ENCODE measurements around the gene TNS3.

Gene TNS3

DNA sequence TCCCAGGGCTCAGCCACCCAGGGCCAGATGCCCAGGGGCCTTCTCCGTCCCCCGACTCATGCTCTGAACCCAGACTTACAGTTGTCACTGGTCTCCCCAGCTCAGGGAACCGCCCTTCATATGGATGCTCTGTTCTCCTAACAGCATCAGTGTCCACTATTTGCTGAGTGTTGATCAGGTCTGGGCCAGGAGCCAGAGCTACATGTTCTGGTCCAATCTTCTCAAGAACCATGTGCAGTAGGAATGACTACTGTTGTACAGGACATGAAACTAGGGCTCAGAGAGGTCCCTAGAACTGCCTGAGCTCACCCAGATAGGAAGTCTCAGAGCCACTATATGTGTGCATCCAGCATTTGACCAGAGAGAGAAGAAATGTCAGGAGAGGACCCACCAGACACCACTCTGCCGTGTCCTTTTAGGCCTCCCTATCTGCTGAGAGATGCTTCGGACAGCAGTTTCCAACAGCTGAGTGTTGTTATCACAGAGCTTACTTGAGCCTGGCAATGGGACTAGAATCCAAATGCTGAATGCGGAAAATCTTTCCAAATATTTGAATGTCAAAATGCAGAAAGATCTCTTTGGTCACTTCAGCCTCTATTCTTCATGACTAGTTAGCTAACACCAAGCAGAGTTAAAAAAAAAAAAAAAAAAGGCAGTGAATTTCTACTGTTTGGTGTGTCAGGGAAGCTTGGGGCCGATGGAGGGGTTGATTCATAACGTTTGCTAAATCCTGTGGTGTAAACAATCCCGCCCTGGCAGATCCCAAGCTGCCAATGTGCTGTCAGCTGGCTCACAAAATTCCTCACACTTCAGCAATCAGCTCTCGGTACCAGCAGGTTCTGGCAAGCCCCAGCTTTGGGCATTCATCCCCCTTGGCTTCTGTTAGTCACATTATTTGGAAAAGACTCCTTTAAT is 246.1 kb downstream of the TNS3 start:
- Mint-ChIP-seq H3K27ac (peak overlapping the region; percentile 83), H3K4me1 (peaks cover 54% of the 10 kb centered on the region), H3K27me3 (ENCODE audit: low read depth, poor library complexity) (peaks cover 11% of the 10 kb centered on the region), H3K9me3 (peaks cover 27% of the 10 kb centered on the region), H3K36me3 (ENCODE audit: low read depth) (peaks cover 58% of the 10 kb centered on the region), H3K4me3 (no peak overlapping the region)
- DNase-seq = no peak
- TF ChIP-seq, protein P1, sequence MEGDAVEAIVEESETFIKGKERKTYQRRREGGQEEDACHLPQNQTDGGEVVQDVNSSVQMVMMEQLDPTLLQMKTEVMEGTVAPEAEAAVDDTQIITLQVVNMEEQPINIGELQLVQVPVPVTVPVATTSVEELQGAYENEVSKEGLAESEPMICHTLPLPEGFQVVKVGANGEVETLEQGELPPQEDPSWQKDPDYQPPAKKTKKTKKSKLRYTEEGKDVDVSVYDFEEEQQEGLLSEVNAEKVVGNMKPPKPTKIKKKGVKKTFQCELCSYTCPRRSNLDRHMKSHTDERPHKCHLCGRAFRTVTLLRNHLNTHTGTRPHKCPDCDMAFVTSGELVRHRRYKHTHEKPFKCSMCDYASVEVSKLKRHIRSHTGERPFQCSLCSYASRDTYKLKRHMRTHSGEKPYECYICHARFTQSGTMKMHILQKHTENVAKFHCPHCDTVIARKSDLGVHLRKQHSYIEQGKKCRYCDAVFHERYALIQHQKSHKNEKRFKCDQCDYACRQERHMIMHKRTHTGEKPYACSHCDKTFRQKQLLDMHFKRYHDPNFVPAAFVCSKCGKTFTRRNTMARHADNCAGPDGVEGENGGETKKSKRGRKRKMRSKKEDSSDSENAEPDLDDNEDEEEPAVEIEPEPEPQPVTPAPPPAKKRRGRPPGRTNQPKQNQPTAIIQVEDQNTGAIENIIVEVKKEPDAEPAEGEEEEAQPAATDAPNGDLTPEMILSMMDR (IDR thresholded peaks at IDR 0.05) = no peak

DNA sequence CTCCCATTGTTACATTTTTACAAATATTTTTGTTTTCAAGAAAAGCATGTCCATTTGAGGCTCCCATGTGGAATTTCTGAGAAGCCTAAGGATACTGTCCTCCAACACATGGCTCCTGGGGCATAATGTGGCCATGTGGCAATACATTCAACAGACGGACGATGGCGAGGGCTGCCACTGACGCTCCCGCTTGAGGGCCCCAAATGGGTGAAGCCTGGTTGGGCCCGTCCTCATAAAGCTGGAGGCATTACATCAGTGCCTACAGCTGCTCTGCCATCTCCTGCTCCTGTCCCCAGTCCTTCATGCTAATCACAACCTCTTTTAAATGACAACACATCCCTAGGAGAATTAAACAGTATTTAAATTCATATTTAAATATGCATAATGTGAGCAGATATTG is 246.8 kb downstream of the TNS3 start:
- peaks cover 57% of the 10 kb centered on the region for H3K4me1 Mint-ChIP-seq
- no peak overlapping the region for H3K27ac Mint-ChIP-seq

DNA sequence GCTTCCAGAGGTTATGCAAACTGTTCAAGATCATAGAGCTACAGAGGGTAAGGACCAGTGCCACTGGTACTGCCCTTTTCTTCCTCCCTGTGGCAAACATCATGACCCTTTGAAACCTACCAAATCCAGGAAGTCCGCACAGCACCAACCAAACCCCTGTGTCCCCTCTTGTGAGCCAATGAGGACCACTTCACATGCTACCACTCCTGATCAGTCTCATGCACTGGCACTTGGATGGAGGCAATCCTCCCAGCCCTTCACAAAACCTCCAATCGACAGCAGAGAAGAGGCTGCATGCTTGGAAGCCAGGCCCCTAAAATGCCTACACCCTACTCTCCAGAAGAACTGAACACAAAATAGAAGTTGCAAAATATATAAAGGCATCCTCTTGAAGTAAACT is 248.0 kb downstream of the TNS3 start:
- Mint-ChIP-seq H3K36me3 (ENCODE audit: low read depth) (peaks cover 44% of the 10 kb centered on the region), H3K4me3 (no peak overlapping the region), H3K9me3 (peaks cover 22% of the 10 kb centered on the region), H3K4me1 (peaks cover 68% of the 10 kb centered on the region), H3K27ac (no peak overlapping the region), H3K27me3 (ENCODE audit: low read depth, poor library complexity) (peaks cover 11% of the 10 kb centered on the region)
- no peak for DNase-seq
- TF ChIP-seq, protein P1 (IDR thresholded peaks at IDR 0.05) = no peak

More for the DNA sequence above, 246.8 kb downstream of the TNS3 start:
- H3K27me3 Mint-ChIP-seq (ENCODE audit: low read depth, poor library complexity) = peaks cover 11% of the 10 kb centered on the region
- no peak overlapping the region for H3K4me3 Mint-ChIP-seq
- TF ChIP-seq, protein P1 (IDR thresholded peaks at IDR 0.05) = no peak
- H3K36me3 Mint-ChIP-seq (ENCODE audit: low read depth) = peaks cover 50% of the 10 kb centered on the region
- DNase-seq = no peak
- peaks cover 27% of the 10 kb centered on the region for H3K9me3 Mint-ChIP-seq

DNA sequence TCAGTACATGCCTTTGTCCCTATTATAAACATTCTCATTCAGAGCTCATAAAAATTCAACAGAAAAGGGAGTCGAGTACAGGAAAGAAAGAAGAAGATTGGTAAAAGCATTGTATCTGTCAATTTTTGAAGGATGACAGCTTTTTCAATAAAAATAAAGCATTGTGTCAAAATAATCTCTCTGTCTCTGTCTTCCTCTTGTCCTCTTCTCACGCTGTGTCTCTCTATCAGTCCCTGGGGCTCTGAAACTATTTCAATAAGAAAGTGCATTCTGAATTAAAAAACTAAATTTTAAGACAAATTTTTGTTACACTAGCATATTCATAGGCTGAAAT is 248.4 kb downstream of the TNS3 start:
- Mint-ChIP-seq H3K4me3 (no peak overlapping the region), H3K4me1 (peaks cover 72% of the 10 kb centered on the region), H3K27me3 (ENCODE audit: low read depth, poor library complexity) (peaks cover 11% of the 10 kb centered on the region), H3K9me3 (peaks cover 17% of the 10 kb centered on the region), H3K36me3 (ENCODE audit: low read depth) (peaks cover 39% of the 10 kb centered on the region), H3K27ac (no peak overlapping the region)
- no peak for DNase-seq
- TF ChIP-seq, protein P1 (IDR thresholded peaks at IDR 0.05) = no peak

DNA sequence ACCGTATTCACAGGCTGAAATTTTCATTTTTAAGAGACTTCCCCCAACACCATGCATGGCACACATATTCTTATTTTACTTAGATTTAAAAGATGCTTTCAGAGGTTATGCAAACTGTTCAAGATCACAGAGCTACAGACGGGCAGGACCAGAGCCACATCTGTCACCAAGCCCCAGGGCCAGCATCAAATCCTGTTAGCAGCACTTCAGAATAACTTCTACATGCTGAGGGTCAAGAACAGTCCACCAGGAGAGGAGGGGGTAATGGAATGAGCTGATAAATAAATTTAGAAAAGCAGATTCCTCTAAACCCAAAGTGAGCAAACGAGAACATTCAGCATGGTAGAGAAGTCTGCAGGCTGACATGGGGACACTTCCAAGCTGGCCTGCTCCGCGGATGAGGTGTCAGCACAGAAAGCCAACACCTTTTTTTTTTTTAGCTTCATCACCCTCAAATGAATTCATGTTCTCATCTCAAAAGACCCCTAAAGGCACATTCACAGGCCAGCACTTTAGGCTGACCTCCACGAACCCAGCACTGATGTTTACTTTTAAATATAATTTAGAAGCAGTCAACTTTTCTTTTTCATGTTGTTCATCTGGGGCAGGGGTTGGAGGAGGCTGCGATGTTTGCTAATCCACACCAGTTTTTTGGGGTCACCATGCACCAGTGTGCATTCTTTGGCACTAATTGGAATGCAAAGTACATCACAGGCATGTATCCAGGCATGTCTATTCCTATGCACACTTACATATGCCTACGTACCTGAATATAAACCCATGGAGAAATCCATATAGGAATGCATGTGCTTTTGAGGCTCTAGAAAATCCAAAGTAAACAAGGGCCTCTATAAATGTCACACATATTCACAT is 249.0 kb downstream of the TNS3 start:
- Mint-ChIP-seq H3K36me3 (ENCODE audit: low read depth) (peaks cover 33% of the 10 kb centered on the region), H3K9me3 (peaks cover 11% of the 10 kb centered on the region), H3K27me3 (ENCODE audit: low read depth, poor library complexity) (peaks cover 11% of the 10 kb centered on the region), H3K4me3 (no peak overlapping the region), H3K27ac (peak overlapping the region; percentile 17), H3K4me1 (peaks cover 78% of the 10 kb centered on the region)
- TF ChIP-seq, protein P1 (IDR thresholded peaks at IDR 0.05) = no peak
- DNase-seq = no peak

Measured in nephron progenitor cell (in vitro differentiated cells).